ENCODE results near the gene TBC1D21.

DNA sequence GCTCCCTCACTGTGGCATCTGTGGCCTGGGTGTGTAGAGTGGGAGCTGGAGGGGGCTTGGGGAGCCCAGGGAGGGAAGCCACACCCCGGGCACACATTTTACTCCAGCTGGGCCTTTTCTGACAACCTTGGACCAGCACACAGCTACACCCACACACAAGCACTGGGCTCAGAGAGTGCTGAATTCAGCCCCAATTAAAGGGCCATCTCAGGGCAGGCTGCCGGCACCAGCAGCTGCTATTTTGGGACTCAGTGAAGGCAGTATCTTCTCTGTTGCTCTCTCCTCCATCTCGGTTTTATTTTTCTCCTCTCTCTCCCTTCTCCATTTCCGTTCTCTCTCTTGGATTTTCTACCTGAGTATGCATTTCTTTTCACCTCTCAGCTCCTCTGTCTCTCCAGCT lies 19.1 kb upstream of the TBC1D21 start:
- TF ChIP-seq, protein P1, sequence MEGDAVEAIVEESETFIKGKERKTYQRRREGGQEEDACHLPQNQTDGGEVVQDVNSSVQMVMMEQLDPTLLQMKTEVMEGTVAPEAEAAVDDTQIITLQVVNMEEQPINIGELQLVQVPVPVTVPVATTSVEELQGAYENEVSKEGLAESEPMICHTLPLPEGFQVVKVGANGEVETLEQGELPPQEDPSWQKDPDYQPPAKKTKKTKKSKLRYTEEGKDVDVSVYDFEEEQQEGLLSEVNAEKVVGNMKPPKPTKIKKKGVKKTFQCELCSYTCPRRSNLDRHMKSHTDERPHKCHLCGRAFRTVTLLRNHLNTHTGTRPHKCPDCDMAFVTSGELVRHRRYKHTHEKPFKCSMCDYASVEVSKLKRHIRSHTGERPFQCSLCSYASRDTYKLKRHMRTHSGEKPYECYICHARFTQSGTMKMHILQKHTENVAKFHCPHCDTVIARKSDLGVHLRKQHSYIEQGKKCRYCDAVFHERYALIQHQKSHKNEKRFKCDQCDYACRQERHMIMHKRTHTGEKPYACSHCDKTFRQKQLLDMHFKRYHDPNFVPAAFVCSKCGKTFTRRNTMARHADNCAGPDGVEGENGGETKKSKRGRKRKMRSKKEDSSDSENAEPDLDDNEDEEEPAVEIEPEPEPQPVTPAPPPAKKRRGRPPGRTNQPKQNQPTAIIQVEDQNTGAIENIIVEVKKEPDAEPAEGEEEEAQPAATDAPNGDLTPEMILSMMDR (tag by site-specific recombination; IDR thresholded peaks at IDR 0.05), result no peak
- TF ChIP-seq, protein P2, sequence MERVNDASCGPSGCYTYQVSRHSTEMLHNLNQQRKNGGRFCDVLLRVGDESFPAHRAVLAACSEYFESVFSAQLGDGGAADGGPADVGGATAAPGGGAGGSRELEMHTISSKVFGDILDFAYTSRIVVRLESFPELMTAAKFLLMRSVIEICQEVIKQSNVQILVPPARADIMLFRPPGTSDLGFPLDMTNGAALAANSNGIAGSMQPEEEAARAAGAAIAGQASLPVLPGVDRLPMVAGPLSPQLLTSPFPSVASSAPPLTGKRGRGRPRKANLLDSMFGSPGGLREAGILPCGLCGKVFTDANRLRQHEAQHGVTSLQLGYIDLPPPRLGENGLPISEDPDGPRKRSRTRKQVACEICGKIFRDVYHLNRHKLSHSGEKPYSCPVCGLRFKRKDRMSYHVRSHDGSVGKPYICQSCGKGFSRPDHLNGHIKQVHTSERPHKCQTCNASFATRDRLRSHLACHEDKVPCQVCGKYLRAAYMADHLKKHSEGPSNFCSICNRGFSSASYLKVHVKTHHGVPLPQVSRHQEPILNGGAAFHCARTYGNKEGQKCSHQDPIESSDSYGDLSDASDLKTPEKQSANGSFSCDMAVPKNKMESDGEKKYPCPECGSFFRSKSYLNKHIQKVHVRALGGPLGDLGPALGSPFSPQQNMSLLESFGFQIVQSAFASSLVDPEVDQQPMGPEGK (tag by site-specific recombination; IDR thresholded peaks at IDR 0.05), result no peak
- TF ChIP-seq KLF1 (tag by site-specific recombination; IDR thresholded peaks at IDR 0.05) (no peak), ZBTB7A (tag by site-specific recombination; IDR thresholded peaks at IDR 0.05; ENCODE audit: low read depth) (no peak), ZNF214 (tag by site-specific recombination; IDR thresholded peaks at IDR 0.05; ENCODE audit: borderline replicate concordance) (no peak), ZNF501 (tag by site-specific recombination; IDR thresholded peaks at IDR 0.05) (no peak)
- TF ChIP-seq, protein P3, sequence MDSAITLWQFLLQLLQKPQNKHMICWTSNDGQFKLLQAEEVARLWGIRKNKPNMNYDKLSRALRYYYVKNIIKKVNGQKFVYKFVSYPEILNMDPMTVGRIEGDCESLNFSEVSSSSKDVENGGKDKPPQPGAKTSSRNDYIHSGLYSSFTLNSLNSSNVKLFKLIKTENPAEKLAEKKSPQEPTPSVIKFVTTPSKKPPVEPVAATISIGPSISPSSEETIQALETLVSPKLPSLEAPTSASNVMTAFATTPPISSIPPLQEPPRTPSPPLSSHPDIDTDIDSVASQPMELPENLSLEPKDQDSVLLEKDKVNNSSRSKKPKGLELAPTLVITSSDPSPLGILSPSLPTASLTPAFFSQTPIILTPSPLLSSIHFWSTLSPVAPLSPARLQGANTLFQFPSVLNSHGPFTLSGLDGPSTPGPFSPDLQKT (IDR thresholded peaks at IDR 0.05; ENCODE audit: borderline replicate concordance, low read depth, low read length), result no peak

Measured in HEK293 (cell line).